Neural progenitor cell (in vitro differentiated cells): Measurements from ENCODE around the gene CCDC158. TPM values are rescaled to one million over a fixed set of nuclear protein-coding genes. Genes with fewer than 3 reads are reported as not detected.

Source experiments
- DNase-seq: peaks from one replicate; pipeline ENCODE4 v3.0.0-alpha.2; 2016; ENCODE audit warnings: low spot score
- H2AFZ ChIP-seq: fragments of 200-600 bp; sonication (generic); replicated peaks from 2 replicates; pipeline ENCODE4 v1.6.1; 2016; ENCODE audit warnings: antibody characterized with exemption
- H3F3A ChIP-seq: fragments of 200-600 bp; sonication (generic); 2 replicates; pipeline ENCODE4 v1.6.1; 2016; ENCODE audit warnings: antibody characterized with exemption, low read depth
- H3K27ac ChIP-seq: fragments of 200-600 bp; sonication (generic); 2 replicates; pipeline ENCODE4 v1.5.1; 2016; ENCODE audit warnings: mild to moderate bottlenecking
- H3K27me3 ChIP-seq: fragments of 200-600 bp; sonication (generic); 2 replicates; pipeline ENCODE4 v1.6.1; 2016; ENCODE audit warnings: mild to moderate bottlenecking, moderate library complexity
- H3K36me3 ChIP-seq: fragments of 200-600 bp; sonication (generic); 2 replicates; pipeline ENCODE4 v1.5.1; 2016
- H3K4me1 ChIP-seq: fragments of 200-600 bp; sonication (generic); 2 replicates; pipeline ENCODE4 v1.6.1; 2016; ENCODE audit warnings: mixed run types
- H3K4me2 ChIP-seq: fragments of 200-600 bp; sonication (generic); 2 replicates; pipeline ENCODE4 v1.6.1; 2016
- H3K4me3 ChIP-seq: fragments of 200-600 bp; sonication (generic); 2 replicates; pipeline ENCODE4 v1.5.1; 2016
- H3K79me2 ChIP-seq: fragments of 200-600 bp; sonication (generic); 2 replicates; pipeline ENCODE4 v1.6.1; 2016; ENCODE audit warnings: low read depth
- H3K9ac ChIP-seq: fragments of 200-600 bp; sonication (generic); 2 replicates; pipeline ENCODE4 v1.6.1; 2016
- H3K9me3 ChIP-seq: fragments of 200-600 bp; sonication (generic); 2 replicates; pipeline ENCODE4 v1.5.1; 2016; ENCODE audit warnings: low read depth
- H4K20me1 ChIP-seq: fragments of 200-600 bp; sonication (generic); 2 replicates; pipeline ENCODE4 v1.6.1; 2016; ENCODE audit warnings: low read depth
- H3K27ac Mint-ChIP-seq: 3 replicates; pipeline ENCODE4 v1.8.0; 2021; ENCODE audit warnings: mixed read lengths
- H3K27me3 Mint-ChIP-seq: 2 replicates; pipeline ENCODE4 v1.8.0; 2022; ENCODE audit warnings: low read depth, mild to moderate bottlenecking, inconsistent platforms, moderate library complexity, mixed read lengths; ENCODE audit not compliant: insufficient read depth
- H3K36me3 Mint-ChIP-seq: 3 replicates; pipeline ENCODE4 v1.8.0; 2021; ENCODE audit warnings: mixed read lengths
- H3K4me1 Mint-ChIP-seq: 3 replicates; pipeline ENCODE4 v1.8.0; 2021; ENCODE audit warnings: mixed read lengths
- H3K4me3 Mint-ChIP-seq: 3 replicates; pipeline ENCODE4 v1.8.0; 2021; ENCODE audit warnings: mild to moderate bottlenecking, moderate library complexity, mixed read lengths
- H3K9me3 Mint-ChIP-seq: 3 replicates; pipeline ENCODE4 v1.8.0; 2020; ENCODE audit warnings: mixed read lengths
- EZH2 ChIP-seq: fragments of 200-600 bp; sonication (generic); IDR thresholded peaks from 2 replicates; pipeline ENCODE4 v1.6.1; 2017; ENCODE audit warnings: antibody characterized with exemption, mild to moderate bottlenecking, moderate library complexity
- EZH2phosphoT487 ChIP-seq: fragments of 200-600 bp; sonication (generic); IDR thresholded peaks from 2 replicates; pipeline ENCODE4 v1.6.1; 2017; ENCODE audit warnings: antibody characterized with exemption
- total RNA-seq: library from RNA; depleted of rRNA; stranded (reverse); fragments of >200 nt; gene quantifications from 2 replicates; pipeline ENCODE4 v1.2.3, GENCODE V29; 2015; ENCODE audit warnings: low replicate concordance
- TF ChIP-seq, protein P1 (sequence below): fragments of 200-600 bp; sonication (generic); IDR thresholded peaks from 2 replicates; pipeline ENCODE4 v1.5.1; 2017; ENCODE audit warnings: antibody characterized with exemption, mild to moderate bottlenecking

The CCDC158 gene
- total RNA-seq, 1 donor from 2014 or later, result not detected

DNA sequence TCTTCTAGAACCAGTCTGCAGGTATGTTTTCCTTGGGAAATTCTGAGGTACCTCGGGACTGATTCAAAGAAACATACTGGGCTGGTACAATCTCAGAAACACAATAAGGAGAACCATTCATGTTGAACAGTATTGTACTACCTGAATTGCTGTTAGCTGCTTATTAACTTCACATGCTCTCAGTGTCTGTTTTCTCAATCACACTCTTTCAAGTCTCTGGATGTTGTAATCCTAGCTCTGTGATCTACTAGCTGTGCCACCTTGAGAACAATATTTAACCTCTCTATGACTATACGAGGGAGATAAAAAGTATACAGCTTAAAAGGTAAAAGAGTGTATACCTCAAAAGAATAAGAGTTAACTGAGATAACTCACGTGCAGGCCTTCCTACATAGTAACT lies 10.3 kb downstream of the CCDC158 start:
- Histone ChIP-seq H3K27ac (no peak overlapping the region), H3K36me3 (no peaks in the 10 kb centered on the region), H2AFZ (no peak overlapping the region), H3K9ac (no peak overlapping the region), H4K20me1 (no peaks in the 10 kb centered on the region), H3F3A (no peaks in the 10 kb centered on the region), H3K79me2 (no peaks in the 10 kb centered on the region), H3K4me1 (no peaks in the 10 kb centered on the region), H3K4me3 (no peak overlapping the region), H3K27me3 (no peaks in the 10 kb centered on the region), H3K9me3 (no peaks in the 10 kb centered on the region), H3K4me2 (no peak overlapping the region)
- Mint-ChIP-seq H3K36me3 (no peaks in the 10 kb centered on the region), H3K4me1 (no peaks in the 10 kb centered on the region), H3K9me3 (no peaks in the 10 kb centered on the region), H3K27ac (no peak overlapping the region), H3K27me3 (no peaks in the 10 kb centered on the region), H3K4me3 (no peak overlapping the region)
- TF ChIP-seq EZH2 (no peak), EZH2phosphoT487 (no peak)
- TF ChIP-seq, protein P1, sequence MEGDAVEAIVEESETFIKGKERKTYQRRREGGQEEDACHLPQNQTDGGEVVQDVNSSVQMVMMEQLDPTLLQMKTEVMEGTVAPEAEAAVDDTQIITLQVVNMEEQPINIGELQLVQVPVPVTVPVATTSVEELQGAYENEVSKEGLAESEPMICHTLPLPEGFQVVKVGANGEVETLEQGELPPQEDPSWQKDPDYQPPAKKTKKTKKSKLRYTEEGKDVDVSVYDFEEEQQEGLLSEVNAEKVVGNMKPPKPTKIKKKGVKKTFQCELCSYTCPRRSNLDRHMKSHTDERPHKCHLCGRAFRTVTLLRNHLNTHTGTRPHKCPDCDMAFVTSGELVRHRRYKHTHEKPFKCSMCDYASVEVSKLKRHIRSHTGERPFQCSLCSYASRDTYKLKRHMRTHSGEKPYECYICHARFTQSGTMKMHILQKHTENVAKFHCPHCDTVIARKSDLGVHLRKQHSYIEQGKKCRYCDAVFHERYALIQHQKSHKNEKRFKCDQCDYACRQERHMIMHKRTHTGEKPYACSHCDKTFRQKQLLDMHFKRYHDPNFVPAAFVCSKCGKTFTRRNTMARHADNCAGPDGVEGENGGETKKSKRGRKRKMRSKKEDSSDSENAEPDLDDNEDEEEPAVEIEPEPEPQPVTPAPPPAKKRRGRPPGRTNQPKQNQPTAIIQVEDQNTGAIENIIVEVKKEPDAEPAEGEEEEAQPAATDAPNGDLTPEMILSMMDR, result no peak
- no peak for DNase-seq

DNA sequence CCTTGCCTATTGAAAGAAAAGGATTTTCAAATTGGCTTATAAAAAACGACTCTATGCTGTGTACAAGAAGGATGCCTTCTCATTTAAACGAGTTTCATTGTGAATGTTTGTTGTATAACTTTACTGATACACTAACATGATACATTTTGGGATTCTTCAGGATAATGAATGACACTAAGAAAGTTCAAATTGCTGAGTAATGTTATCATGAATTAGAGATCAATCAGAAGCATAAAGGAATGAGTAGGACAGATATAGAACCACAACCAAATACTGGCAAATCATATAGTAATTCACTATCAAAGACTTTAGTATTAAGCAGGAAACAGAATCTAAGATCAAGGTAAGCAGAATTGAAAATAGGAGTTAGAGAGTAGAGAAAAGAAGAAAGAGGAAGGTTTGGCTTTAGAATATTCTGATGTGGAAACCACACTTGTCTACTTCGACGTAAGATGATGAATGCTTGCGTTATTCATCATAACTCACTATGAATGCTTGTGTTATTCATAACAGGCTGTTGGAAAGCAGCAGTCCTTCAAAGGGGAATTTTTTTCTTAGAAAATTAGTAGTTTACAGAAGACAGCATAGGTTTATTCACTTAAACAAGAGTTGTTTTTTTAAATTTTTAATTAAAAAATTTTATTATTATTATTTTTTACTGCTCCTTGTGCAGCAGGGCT lies 13.4 kb downstream of the CCDC158 start:
- no peaks in the 10 kb centered on the region for H3K36me3 Mint-ChIP-seq
- Histone ChIP-seq H3K4me2 (no peak overlapping the region), H2AFZ (no peak overlapping the region), H3K9me3 (no peaks in the 10 kb centered on the region), H3K4me1 (no peaks in the 10 kb centered on the region), H3K27ac (no peak overlapping the region), H3K36me3 (no peaks in the 10 kb centered on the region), H3K4me3 (no peak overlapping the region), H3K79me2 (no peaks in the 10 kb centered on the region), H3F3A (no peaks in the 10 kb centered on the region), H3K27me3 (no peaks in the 10 kb centered on the region), H3K9ac (no peak overlapping the region), H4K20me1 (no peaks in the 10 kb centered on the region)
- H3K27ac Mint-ChIP-seq, result no peak overlapping the region
- no peak for DNase-seq
- H3K27me3 Mint-ChIP-seq, result no peaks in the 10 kb centered on the region
- no peaks in the 10 kb centered on the region for H3K4me1 Mint-ChIP-seq
- no peak overlapping the region for H3K4me3 Mint-ChIP-seq
- no peak for TF ChIP-seq EZH2phosphoT487
- TF ChIP-seq EZH2, result no peak
- TF ChIP-seq, protein P1, result no peak
- H3K9me3 Mint-ChIP-seq, result no peaks in the 10 kb centered on the region

DNA sequence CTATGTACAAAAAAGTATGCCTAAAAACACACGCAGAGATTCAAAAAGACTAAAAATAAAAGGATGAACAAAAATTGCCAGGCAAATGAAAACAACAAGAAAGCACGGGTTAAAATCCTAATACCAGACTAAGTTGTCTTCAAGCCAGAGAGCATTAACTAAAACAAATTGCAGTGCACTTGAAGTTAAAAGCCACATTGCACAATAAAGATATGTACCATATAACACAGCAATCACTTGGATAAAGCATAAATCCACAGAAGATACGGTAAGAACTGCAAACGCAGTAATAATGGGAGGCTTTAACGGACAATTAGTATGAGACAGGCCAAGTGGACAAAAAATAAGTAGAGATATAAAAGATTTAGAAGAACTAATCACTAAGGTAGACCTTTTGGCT lies 14.9 kb downstream of the CCDC158 start:
- no peak overlapping the region for H3K27ac ChIP-seq
- H3K27ac Mint-ChIP-seq, result no peak overlapping the region
- H4K20me1 ChIP-seq, result no peaks in the 10 kb centered on the region
- TF ChIP-seq EZH2phosphoT487 (no peak), EZH2 (no peak)
- TF ChIP-seq, protein P1, result no peak
- H3K36me3 Mint-ChIP-seq, result no peaks in the 10 kb centered on the region
- no peaks in the 10 kb centered on the region for H3K9me3 Mint-ChIP-seq
- no peaks in the 10 kb centered on the region for H3F3A ChIP-seq
- H3K4me3 ChIP-seq, result no peak overlapping the region
- no peak for DNase-seq
- H3K27me3 Mint-ChIP-seq, result no peaks in the 10 kb centered on the region
- H3K4me1 ChIP-seq, result no peaks in the 10 kb centered on the region
- H3K79me2 ChIP-seq, result no peaks in the 10 kb centered on the region
- no peaks in the 10 kb centered on the region for H3K9me3 ChIP-seq
- H3K4me1 Mint-ChIP-seq, result no peaks in the 10 kb centered on the region
- no peak overlapping the region for H3K9ac ChIP-seq
- no peak overlapping the region for H3K4me2 ChIP-seq
- H3K36me3 ChIP-seq, result no peaks in the 10 kb centered on the region
- no peaks in the 10 kb centered on the region for H3K27me3 ChIP-seq
- no peak overlapping the region for H3K4me3 Mint-ChIP-seq
- no peak overlapping the region for H2AFZ ChIP-seq
